ENCODE data around the gene LTV1. TPM values are rescaled to one million over a fixed set of nuclear protein-coding genes. Genes with fewer than 3 reads are reported as not detected.
"Not testable (repeated sequence)": the region's sequence is repeated elsewhere in the genome, so short reads cannot be mapped to it uniquely, and the experiment has no call there.

LTV1 gene, protein sequence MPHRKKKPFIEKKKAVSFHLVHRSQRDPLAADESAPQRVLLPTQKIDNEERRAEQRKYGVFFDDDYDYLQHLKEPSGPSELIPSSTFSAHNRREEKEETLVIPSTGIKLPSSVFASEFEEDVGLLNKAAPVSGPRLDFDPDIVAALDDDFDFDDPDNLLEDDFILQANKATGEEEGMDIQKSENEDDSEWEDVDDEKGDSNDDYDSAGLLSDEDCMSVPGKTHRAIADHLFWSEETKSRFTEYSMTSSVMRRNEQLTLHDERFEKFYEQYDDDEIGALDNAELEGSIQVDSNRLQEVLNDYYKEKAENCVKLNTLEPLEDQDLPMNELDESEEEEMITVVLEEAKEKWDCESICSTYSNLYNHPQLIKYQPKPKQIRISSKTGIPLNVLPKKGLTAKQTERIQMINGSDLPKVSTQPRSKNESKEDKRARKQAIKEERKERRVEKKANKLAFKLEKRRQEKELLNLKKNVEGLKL
- 26.6 and 28.4 TPM in 2 replicates for total RNA-seq (2014; rRNA removed; shearing (Covaris generic))

DNA sequence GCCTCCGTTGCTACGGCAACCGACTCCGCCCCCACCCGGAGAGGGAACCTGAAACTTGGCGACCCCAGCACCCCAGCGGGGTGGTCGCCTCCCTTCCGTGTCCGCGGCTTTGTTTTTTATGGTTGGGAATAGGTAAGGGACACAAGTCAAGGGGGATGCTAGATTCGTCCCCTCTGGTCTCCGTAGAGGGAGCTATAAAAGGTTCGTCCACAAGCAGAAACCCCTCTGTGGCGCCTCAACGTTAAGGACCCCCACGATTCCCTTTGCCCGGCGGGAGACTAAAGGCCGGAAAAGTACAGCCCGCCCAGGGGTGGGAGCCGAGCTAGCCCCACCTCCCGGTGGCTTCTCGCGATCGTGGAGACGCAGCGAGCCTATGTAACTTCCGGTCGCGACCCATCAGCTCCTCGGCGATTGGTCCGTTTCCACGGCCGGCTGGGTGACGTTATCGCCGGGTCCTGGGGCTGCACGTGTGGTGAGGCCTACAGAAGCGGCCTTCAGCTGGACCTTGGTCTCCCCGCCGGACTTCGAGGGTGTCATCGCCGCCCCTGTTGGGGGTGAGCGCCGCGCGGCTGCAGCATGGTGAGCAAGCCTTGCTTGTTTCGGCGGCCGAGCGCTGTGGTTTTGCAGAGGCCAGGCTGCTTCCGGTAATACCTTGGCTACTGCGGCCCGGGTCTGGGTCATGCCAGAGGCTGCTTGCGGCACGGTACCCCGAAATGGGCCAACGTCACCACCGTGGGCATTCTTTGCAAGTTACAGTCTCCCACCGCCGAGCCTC is at the start of gene LTV1:
Gene LTV1, plus strand, starts transcription at position 437 of the 775 bp plus-strand sequence. Its CDS starts 140 bp downstream, at position 577.
- DNase-seq (ENCODE audit: low spot score), result peak; percentile 90

DNA sequence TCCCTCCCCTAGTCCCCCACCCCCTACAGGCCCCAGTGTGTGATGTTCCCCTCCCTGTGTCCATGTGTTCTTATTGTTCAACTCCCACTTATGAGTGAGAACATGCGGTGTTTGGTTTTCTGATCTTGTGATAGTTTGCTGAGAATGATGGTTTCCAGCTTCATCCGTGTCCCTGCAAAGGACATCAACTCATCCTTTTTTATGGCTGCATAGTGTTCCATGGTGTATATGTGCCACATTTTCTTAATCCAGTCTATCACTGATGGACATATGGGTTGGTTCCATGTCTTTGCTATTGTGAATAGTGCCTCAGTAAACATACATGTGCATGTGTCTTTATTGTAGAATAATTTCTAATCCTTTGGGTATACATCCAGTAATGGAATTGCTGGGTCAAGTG is 46.6 kb upstream of the LTV1 start:
- DNase-seq (ENCODE audit: low spot score), result not testable (repeated sequence)

DNA sequence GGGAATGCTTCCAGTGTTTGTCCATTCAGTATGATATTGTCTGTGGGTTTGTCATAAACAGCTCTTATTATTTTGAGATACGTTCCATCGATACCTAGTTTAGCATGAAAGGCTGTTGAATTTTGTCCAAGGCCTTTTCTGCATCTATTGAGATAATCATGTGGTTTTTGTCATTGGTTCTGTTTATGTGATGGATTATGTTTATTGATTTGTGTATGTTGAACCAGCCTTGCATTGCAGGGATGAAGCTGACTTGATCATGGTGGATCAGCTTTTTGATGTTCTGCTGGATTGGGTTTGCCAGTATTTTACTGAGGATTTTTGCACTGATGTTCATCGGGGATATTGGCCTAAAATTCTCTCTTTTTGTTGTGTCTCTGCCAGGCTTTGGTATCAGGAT is 44.7 kb upstream of the LTV1 start:
- not testable (repeated sequence) for DNase-seq (ENCODE audit: low spot score)

DNA sequence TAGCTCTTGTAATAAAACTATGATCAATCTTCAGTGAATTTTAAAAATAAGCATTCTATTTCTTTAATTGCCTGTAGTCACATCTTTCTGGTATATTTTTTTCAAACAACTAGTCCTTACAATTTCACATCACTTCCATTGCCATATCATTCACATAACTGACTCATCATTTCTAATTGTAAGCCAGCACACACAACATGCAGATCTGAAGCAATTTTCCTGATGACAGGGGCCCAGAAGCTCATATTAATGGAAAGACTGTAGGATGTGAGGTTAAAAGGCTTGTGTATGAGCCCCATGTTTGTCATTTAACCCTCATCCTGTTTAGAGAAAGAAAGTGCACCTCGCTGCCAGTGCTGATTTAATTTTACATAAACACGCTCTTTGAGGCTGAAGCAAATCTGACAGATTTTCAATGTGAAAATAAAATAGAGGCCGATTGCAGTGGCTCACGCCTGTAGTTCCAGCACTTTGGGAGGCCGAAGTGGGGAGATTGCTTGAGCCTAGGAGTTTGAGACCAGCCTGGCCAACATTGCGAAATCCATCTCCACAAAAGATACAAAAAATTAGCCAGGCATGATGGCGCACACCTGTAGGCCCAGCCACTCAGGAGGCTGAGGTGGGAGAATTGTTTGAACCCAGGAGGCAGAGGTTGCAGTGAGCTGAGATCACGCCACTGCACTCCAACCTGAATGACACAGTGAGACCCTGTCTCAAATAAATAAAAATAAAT is 40.1 kb upstream of the LTV1 start:
- DNase-seq (ENCODE audit: low spot score), result peak; percentile 59

DNA sequence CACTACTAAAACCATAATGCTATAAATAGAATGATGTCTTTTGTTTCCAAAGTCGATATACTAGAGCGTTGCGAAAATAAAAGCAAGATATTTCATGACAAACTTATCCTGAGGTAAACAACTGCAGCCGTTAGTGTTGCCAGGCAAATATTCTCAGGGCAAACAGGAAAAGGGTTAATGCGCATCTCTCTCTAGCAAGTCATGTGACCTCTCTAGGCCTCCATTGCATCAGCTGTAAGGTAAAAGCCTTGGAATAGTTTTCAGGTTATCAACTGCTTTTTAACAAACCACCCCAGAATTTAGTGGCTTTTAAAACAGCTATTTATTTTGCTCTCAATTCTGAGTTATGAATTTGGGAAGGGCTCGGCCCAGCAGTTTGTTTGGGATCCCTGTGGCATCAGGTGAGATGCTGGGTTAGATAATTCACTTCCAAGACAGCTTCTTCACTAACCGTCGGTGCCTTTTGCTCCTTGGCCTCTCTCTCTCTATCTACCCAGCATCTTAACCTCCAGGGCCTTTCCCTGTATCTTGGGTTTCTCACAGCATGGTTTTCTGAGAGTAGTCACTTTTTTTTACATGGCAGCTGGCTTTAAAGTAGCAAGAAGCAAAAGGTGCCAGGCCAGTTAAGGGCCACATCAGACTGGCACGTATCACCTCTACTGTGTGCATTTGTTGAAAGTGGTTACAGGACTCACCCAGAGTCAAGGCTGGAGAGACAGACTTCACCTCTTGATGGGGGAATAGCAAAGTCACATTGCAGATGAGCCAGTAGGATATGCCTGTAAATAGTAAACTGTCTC is 39.2 kb upstream of the LTV1 start:
- no peak for DNase-seq (ENCODE audit: low spot score)

DNA sequence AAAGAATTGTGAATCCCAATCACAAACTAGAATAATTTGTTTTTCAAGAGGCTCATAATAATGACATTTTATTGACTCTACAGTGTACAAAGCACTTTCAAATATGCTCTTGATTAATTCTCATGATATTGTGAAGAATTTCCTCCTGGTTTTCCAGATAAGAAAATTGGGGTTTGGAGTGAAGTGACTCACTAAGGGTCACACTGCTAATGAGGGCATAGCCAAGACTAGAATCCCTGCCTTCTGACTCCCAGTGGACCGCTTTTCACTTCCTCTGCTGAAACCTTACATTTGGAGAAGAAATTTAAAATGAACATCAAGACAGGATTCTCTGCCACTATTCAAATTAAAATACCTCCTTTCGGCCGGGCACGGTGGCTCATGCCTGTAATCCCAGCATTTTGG is 38.3 kb upstream of the LTV1 start:
- DNase-seq (ENCODE audit: low spot score), result no peak

DNA sequence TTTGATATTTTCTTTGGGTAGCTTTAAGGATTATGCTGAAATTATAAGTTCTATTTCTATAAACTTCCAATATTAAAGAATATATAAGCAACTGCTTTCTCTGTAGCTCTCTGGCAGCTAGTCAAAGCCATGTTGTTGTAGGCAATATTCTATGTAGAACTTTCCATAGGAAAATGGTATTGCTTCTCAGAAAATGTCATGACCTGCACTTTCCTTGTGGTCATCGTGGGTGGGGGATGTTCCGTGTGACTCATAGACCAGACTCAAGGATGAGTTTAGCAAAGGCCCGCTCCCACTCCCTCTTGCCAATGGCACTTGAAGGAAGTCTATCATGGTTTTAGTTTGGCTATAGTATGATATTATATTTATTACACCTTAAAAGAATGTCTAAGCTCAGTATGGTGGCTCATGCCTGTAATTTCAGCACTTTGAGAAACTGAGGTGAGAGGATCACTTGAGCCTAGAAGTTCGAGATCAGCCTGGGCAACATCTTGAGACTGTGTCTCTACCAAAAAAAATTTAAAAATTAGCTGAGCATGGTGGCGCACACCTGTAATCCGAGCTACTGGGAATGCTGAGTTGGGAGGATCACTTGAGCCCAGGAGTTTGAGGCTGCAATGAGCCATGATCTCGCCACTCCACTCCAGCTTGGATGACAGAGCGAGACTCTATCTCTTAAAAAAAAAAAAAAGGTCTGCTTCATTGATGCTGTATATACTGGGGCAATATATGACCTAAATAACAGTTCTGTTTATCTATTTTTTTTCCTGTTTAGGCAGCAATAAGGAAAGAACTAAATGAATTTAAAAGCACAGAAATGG is 36.6 kb upstream of the LTV1 start:
- DNase-seq (ENCODE audit: low spot score), result peak; percentile 16

DNA sequence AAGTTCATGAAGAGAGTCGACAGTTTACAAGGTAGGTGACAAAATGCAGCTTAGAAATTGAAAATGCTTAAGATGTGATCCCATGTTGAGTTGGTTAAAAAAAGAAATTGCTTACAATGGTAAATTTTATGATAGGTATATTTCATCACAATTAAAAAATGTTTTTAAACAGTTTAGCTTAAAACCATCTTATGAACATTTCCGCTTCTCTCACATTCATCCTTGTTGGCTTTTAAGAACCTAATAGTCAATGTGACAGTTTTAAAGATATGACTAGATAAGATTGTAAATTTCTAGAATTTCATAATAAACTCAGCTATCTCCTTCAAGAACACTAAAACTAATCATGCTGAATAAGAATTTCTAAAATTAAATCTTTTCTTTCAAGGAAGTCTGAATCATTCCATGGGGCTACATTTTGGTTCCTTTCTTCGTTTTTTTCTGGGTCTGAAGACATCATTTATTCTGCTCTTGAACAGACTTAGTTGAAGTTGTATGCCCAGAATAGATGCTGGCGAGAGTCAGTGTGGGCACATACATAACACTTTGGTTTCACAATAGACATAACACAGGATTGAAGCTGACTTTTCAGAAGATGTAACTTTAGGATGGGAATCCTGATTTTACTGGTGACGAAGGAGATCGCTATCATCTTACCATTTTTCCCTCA is 35.9 kb upstream of the LTV1 start:
- DNase-seq (ENCODE audit: low spot score), result no peak

DNA sequence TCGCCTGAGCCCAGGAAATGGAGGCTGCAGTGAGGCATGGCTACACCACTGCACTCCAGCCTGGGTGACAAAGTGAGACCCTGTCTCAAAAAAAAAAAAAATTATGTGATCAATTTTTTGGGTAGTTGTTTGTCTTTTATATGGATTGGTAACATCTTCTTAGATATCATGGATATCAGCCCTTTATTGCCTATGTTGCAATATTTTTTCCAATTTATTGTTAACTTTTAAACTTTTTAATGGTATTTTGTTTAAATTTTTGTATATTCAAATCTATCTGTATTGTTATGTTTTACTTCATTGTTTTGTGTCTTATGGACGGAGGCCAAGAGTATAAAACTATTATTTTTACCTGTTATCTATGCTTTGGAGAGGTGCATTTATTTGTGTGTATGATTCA is 32.4 kb upstream of the LTV1 start:
- no peak for DNase-seq (ENCODE audit: low spot score)

DNA sequence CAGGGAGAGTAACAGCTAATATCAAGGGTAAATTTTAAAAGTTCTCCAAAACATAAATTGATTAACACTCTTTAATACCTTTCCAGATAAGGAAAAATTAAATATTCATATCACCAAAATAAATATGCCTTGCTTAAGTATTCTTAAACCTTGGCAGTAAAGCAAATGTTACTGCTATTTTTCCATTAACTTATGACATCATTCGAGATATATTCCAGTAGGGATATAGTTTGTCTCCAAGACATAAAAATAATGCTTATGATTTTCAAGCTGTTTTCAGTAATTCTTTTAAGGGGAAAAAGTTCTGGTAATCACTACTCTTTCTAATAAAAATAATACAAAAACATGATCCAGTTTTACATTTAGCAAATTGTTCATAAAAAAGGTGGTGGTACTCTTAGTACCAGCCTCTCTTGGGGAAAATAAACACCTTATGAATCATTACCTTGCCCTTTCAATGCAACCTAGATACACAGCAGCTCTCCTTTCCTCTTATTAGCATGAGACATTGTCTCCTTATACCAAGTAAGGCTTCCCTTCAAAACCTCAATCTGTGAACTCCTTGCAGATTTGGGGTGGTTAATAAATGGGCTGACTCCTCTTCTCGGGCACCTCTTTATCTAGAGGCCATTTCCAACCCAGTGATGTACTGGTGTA is 31.5 kb upstream of the LTV1 start:
- no peak for DNase-seq (ENCODE audit: low spot score)

DNA sequence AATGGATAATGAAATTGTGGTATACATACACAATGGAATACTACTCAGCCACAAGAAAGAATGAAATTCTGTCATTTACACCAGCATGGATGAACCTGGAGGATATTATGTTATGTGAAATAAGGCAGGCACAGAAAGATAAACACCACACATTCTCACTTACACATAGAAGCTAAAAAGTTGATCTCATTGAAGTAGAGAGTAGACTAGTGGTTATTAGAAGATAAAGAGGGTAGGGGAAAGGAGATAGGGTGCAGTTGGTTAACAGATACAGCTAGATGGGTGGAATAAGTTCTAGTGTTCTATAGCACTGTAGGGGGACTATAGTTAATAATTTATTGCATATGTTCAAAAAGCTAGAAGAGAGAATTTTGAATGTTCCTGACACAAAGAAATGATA is 25.5 kb upstream of the LTV1 start:
- DNase-seq (ENCODE audit: low spot score), result no peak

DNA sequence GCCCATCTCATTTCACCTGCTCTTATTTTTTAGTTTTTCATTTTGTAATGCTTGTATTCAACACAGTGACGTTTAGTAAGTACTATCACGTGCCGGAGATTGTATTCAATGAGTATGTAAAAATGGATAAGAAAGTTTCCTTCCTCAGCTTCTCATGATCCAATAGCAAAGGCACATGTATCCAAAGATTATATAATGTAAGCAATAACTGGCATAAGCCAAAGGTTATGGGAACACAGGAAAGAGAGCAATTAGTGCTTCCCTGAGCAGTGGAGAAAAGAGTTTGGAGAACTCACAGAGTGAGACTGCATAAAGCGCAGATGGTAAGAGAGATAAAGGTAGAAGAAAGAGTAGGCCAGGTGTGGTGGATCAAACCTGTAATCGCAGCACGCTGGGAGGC is 21.8 kb upstream of the LTV1 start:
- DNase-seq (ENCODE audit: low spot score), result no peak

DNA sequence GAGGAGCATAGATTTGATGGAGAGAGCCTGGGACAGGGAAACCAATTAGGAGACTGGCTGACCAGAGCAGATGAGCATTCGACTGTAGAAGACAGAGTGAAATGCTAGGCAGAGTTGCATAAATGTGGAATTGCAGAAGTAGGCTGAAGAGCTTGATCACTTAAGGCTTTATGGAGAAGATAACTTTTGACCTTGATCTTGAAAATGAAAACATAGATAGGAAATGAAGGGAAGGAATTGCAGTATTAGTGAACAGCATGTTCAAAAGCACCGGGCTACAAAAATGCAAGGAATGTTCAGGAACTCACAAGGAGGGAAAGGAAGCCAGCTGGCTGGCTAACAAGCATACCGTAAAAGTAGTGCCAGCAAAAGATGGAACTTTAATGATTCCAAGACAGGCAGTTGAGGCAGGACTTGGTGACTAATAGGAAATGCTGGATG is 20.5 kb upstream of the LTV1 start:
- no peak for DNase-seq (ENCODE audit: low spot score)

DNA sequence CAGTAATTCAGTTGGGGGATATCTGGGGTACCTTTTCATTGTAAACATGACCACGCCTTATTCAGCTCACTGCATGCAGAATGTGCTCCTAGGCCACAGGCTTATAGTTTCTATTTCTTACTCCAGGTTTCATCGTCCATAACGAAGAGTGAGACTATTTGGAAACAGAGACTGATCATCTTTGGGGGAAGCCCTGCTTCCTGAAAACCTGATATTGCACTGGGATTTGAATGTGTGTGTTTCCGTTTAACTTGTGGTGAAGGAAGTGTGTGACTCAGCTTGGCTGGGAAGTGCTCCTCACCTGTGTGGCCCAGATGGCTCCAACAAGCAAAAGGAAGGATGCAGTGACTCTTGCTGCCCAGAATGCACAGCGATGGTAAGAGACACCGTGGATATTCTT is 19.6 kb upstream of the LTV1 start:
- DNase-seq (ENCODE audit: low spot score), result no peak

DNA sequence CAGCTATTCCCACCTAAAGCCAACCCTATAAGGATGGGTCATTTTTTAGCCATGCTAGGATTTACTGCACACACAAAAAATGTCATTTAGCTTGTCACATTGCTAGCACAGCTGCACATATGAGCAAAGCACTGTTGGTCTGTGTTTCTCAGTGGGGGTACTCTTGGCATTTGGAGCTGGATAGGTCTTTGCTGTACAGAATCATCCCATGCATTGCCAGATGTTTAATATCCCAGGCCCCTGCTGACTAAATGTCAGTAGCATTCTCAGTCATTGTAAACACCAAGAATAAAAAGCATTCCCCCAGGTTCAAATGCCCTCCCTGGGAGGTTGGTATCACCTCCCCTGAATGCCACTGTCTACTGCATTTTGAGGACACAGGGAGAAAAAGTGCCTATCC is 14.6 kb upstream of the LTV1 start:
- no peak for DNase-seq (ENCODE audit: low spot score)

DNA sequence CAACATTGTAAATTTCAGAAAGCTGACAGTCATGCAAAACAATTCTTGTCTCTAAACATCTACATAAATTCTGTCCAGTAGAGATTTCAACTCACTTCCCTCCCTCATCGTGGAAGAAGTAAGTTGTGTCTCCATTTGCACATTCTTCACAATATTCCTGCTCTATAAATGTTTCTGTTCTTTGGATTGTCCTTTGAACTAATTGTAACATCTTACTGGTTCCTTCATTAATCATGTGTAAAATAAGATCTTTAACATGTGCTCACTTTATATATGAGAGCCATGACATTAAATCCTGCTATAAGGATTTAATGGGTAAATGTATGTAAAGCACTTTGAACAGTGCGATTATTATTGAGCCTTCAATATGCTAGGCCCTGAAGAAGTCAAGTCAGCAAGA is 7.0 kb upstream of the LTV1 start:
- DNase-seq (ENCODE audit: low spot score), result no peak

DNA sequence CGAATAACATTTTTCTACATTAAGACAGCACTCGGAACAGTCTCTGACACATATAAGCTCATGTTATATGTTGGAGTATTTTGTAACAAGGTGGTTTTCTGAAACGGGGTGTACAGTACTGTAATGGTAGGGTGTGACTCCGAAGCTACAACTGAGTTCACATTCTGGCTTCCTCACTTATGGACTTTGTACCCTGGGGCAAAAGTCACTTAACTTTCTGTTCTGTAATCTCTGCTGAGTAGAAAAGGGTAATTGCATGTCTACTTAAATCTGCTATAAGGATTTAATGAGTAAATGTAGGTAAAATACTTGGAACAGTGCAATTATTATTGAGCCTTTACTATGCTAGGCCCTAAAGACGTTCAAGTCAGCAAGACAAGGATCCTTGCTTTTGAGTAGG is 4.7 kb upstream of the LTV1 start:
- DNase-seq (ENCODE audit: low spot score), result no peak

DNA sequence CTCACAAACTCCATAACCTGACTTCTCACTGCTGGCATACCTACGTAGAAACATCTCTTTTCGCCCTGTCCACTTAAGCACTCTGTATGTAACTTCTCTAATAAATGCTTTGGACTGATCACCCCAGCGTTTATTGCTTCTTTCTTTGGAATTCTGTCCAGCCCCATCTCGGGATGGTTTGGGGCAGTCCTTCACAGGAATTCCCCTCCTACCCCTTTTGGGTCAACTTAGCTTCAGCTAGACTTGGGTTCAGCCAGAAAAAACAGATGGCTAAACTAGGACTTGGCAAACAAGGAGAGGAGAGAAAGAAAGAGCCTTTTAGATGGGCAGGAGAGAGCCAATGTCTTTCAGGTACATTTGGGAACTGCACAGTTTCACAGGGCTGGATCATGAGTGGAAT is 3.9 kb upstream of the LTV1 start:
- DNase-seq (ENCODE audit: low spot score), result no peak

DNA sequence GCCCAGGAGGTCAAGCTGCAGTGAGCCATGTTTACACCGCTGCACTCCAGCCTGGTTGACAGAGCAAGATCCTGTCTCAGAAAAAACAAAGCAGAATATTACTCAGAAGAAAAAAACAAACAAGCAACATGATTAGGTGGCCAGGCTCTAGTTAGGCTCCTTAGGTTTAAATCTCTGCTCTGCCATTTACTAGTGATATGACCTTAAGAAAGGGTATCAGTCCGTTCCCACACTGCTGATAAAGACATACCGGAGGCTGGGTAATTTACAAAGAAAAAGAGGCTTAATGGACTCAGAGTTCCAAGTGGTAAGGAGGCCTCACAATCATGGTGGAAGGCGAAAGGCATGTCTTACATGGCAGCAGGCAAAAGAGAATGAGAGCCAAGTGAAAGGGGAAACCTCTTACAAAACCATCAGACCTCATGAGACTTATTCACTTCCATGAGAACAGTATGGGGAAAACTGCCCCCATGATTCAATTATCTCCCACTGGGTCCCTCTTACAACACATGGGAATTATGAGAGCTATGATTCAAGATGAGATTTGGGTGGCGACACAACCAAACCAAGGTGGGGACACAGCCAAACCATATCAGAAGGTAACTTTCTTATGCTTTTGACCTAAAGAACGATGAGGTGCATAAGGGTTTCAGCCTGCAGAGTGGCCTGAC is 2.4 kb upstream of the LTV1 start:
- DNase-seq (ENCODE audit: low spot score), result no peak
